Thoracic aorta (tissue), 2 donors: ENCODE measurements around the gene KRT75. TPM values are rescaled to one million over a fixed set of nuclear protein-coding genes. Genes with fewer than 3 reads are reported as not detected.

Experiments
- ATAC-seq: fragments of 150-250 bp; one replicate; pipeline ENCODE4 v1.8.0; 2017; ENCODE audit warnings: low read depth; ENCODE audit not compliant: insufficient number of reproducible peaks, low FRiP score
- DNase-seq: peaks from one replicate; pipeline ENCODE4 v3.0.0-alpha.2; 2020; ENCODE audit warnings: low spot score
- H3K27ac ChIP-seq, 2 donors: fragments of 200-600 bp; sonication (generic); 1 replicate in 1 of 2; 2 replicates in 1 of 2; pipeline ENCODE4 v1.5.1; 2016; ENCODE audit warnings: mild to moderate bottlenecking in 2 of 2, moderate library complexity in 2 of 2
- H3K27me3 ChIP-seq: fragments of 200-600 bp; sonication (generic); replicated peaks from 2 replicates; pipeline ENCODE4 v1.6.0; 2016; ENCODE audit warnings: mild to moderate bottlenecking; ENCODE audit not compliant: insufficient read depth
- H3K36me3 ChIP-seq: fragments of 200-600 bp; sonication (generic); one replicate; pipeline ENCODE4 v1.5.1; 2016
- H3K4me1 ChIP-seq, 2 donors: fragments of 200-600 bp; sonication (generic); 1 replicate in 1 of 2; 2 replicates in 1 of 2; pipeline versions ENCODE4 v1.5.1 to v1.6.0; 2016; ENCODE audit warnings: low read depth in 2 of 2, mild to moderate bottlenecking in 1 of 2; ENCODE audit not compliant: control insufficient read depth in 1 of 2
- H3K4me3 ChIP-seq: fragments of 200-600 bp; sonication (generic); 2 replicates; pipeline ENCODE4 v1.5.1; 2016; ENCODE audit warnings: mild to moderate bottlenecking
- H3K9me3 ChIP-seq: fragments of 200-600 bp; sonication (generic); 2 replicates; pipeline ENCODE4 v1.5.1; 2016
- total RNA-seq, 2 donors: library from RNA; depleted of rRNA; stranded (reverse); fragments of >200 nt; gene quantifications; one replicate each; pipeline versions ENCODE4 v1.1.0 to v1.2.3, GENCODE V29; 2016
- TF ChIP-seq, protein P1 (sequence below): fragments of 200-600 bp; sonication (generic); IDR thresholded peaks from one replicate; pipeline ENCODE4 v1.5.1; 2019; ENCODE audit warnings: antibody characterized with exemption

KRT75 gene
- total RNA-seq, 2 donors from 2014 or later, result not detected

DNA sequence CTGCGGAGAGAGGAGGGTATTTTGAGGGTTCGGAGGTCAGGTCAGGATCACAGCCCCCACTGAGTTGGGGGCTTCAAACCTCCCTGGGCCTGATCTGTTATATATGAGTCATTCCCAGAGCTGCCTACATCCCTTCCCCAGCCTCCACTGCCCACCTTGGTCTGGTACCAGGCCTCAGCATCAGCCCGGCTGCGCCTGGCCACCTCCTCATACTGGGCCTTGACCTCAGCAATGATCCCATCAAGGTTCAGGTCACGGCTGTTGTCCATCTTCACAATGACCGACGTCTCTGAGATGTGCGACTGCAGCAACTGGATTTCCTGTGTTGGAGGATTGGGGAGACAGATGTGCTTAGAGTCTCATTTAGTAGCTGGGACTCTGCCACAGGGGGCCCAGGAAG lies 53.0 kb downstream of the KRT75 start:
- DNase-seq (no peak), ATAC-seq (no peak)
- H3K36me3 ChIP-seq, result no peaks in the 10 kb centered on the region
- TF ChIP-seq, protein P1, sequence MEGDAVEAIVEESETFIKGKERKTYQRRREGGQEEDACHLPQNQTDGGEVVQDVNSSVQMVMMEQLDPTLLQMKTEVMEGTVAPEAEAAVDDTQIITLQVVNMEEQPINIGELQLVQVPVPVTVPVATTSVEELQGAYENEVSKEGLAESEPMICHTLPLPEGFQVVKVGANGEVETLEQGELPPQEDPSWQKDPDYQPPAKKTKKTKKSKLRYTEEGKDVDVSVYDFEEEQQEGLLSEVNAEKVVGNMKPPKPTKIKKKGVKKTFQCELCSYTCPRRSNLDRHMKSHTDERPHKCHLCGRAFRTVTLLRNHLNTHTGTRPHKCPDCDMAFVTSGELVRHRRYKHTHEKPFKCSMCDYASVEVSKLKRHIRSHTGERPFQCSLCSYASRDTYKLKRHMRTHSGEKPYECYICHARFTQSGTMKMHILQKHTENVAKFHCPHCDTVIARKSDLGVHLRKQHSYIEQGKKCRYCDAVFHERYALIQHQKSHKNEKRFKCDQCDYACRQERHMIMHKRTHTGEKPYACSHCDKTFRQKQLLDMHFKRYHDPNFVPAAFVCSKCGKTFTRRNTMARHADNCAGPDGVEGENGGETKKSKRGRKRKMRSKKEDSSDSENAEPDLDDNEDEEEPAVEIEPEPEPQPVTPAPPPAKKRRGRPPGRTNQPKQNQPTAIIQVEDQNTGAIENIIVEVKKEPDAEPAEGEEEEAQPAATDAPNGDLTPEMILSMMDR, result no peak
- no peak overlapping the region for H3K4me3 ChIP-seq
- no peak overlapping the region for H3K27ac ChIP-seq
- no peaks in the 10 kb centered on the region for H3K4me1 ChIP-seq
- no peaks in the 10 kb centered on the region for H3K9me3 ChIP-seq
- H3K27me3 ChIP-seq, result no peaks in the 10 kb centered on the region

DNA sequence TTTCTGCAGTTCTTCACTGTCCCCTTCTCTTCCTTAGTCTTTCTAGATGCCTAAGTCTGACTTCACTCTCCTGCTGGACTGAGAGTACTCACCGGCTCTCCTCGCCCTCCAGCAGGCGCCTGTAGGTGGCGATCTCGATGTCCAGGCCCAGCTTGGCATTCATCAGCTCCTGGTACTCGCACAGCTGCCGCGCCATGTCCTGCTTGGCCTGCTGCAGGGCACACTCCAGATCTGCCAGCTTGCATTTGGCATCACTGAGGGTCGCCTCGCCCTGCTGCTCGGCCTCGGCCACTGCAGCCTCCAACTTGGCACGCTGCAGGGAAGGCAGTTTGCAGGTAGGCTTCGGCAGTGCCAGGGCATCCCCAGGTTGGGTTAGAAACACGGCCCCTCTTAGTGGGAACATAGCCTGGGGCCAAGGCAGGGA lies 53.9 kb downstream of the KRT75 start:
- ATAC-seq, result no peak
- TF ChIP-seq, protein P1, result no peak
- no peaks in the 10 kb centered on the region for H3K9me3 ChIP-seq
- no peak overlapping the region for H3K27ac ChIP-seq
- H3K4me1 ChIP-seq, result no peaks in the 10 kb centered on the region
- no peak overlapping the region for H3K4me3 ChIP-seq
- H3K36me3 ChIP-seq, result no peaks in the 10 kb centered on the region
- DNase-seq, result no peak
- H3K27me3 ChIP-seq, result no peaks in the 10 kb centered on the region

DNA sequence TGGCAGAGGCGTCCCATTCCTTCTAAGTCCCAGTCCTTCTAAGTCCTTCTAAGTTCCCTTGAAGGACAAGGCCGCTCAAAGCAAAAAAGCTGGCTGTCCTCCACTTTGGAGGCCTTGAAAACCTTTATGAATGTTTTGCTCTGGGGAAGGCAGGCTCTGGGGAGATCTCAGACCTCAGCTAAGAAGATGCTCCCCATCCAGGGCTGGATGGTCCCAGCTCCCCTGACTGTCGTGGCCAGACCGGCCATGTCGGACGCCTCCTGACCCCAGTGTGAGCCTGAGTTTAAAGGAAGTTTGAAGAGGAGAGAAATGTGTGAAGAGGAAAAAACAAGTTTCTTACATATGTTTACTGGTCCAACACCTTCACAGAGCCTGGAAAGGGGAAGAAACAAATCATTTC lies 54.6 kb downstream of the KRT75 start:
- Histone ChIP-seq H3K9me3 (no peaks in the 10 kb centered on the region), H3K4me3 (no peak overlapping the region), H3K27me3 (no peaks in the 10 kb centered on the region), H3K36me3 (no peaks in the 10 kb centered on the region), H3K4me1 (no peaks in the 10 kb centered on the region), H3K27ac (no peak overlapping the region)
- TF ChIP-seq, protein P1, result no peak
- ATAC-seq (no peak), DNase-seq (no peak)

DNA sequence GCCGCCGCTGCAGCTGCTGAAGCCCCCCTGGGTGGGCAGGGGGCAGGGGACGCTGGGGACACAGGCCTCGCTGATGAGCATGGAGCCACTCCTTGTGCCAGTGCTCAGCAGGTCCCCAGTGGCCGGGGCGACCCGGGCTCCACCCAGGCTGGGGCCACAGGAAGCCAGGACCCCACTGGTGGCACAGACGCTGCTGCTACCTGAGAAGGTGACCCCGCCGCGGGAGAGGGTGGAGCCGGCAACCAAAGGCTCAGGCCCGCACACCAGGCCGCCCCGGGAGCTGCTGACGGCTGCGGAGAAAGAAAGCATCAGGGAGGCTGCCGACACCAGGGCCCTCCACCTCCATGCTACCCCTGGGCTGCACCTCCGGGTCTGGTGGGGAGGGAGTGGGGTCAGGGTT lies 56.1 kb downstream of the KRT75 start:
- DNase-seq (no peak), ATAC-seq (no peak)
- no peak overlapping the region for H3K27ac ChIP-seq
- no peaks in the 10 kb centered on the region for H3K36me3 ChIP-seq
- H3K4me1 ChIP-seq, result no peaks in the 10 kb centered on the region
- TF ChIP-seq, protein P1, result no peak
- H3K9me3 ChIP-seq, result no peaks in the 10 kb centered on the region
- H3K27me3 ChIP-seq, result no peaks in the 10 kb centered on the region
- H3K4me3 ChIP-seq, result no peak overlapping the region

DNA sequence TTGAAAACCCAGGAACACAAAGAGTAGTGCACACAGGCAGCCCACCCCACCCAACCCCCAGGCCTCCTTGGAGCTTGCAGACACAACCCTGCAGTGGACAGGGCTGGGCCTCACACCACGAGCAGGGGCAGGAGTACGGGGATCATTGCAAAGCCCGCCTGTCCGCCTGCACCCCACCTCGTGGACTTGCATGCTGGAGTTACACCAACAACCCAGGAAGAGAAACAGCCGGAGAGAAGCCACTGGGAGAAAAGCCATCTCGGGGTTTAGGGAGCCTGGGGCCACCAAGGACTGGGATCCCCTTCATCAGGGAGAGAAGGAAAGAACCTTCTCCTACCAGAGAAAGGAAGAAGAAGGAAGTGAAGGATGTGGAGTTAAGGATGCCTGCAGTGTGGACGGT lies 56.9 kb downstream of the KRT75 start:
- no peaks in the 10 kb centered on the region for H3K36me3 ChIP-seq
- H3K27ac ChIP-seq, result no peak overlapping the region
- ATAC-seq (no peak), DNase-seq (no peak)
- TF ChIP-seq, protein P1, result no peak
- no peaks in the 10 kb centered on the region for H3K9me3 ChIP-seq
- no peaks in the 10 kb centered on the region for H3K27me3 ChIP-seq
- no peak overlapping the region for H3K4me3 ChIP-seq
- H3K4me1 ChIP-seq, result no peaks in the 10 kb centered on the region

Other genes starting within 250 kb of the KRT75 start
- gene KRT80, start 242.4 kb downstream of the KRT75 start, total RNA-seq, result under 1 TPM; 0.21 to 0.41 TPM
- gene KRT7, start 201.1 kb downstream of the KRT75 start, total RNA-seq, result 100 to 1,000 TPM in 1 of 2 donors, 10 to 100 TPM in 1; 24.1 to 105 TPM
- 1 to 10 TPM in 1 of 2 donors, not detected in 1; 9.3 TPM for gene KRT86, start 159.7 kb downstream of the KRT75 start, total RNA-seq
- gene KRT81, start 142.8 kb downstream of the KRT75 start, total RNA-seq, result 1 to 10 TPM in 1 of 2 donors, not detected in 1; 5.1 TPM
- not detected for gene KRT83, start 113.0 kb downstream of the KRT75 start, total RNA-seq
- gene KRT85, start 66.9 kb downstream of the KRT75 start, total RNA-seq, result not detected
- gene KRT84, start 48.7 kb downstream of the KRT75 start, total RNA-seq, result not detected
- not detected for gene KRT82, start 28.0 kb downstream of the KRT75 start, total RNA-seq
- under 1 TPM in 1 of 2 donors, not detected in 1; 0.41 TPM for gene KRT6B, start 17.8 kb upstream of the KRT75 start, total RNA-seq
- not detected for gene KRT6C, start 39.4 kb upstream of the KRT75 start, total RNA-seq
- under 1 TPM in 1 of 2 donors, not detected in 1; 0.68 TPM for gene KRT6A, start 58.9 kb upstream of the KRT75 start, total RNA-seq
- gene KRT5, start 86.0 kb upstream of the KRT75 start, total RNA-seq, result 1 to 10 TPM in 1 of 2 donors, not detected in 1; 7.6 TPM
- gene KRT71, start 118.8 kb upstream of the KRT75 start, total RNA-seq, result not detected
- gene KRT74, start 139.5 kb upstream of the KRT75 start, total RNA-seq, result not detected
- gene KRT72, start 167.1 kb upstream of the KRT75 start, total RNA-seq, result not detected
- not detected for gene KRT73, start 184.2 kb upstream of the KRT75 start, total RNA-seq
- 1 to 10 TPM in 1 of 2 donors, not detected in 1; 1.4 TPM for gene KRT2, start 217.8 kb upstream of the KRT75 start, total RNA-seq
- 1 to 10 TPM in 1 of 2 donors, not detected in 1; 3.5 TPM for gene KRT1, start 246.0 kb upstream of the KRT75 start, total RNA-seq